Ishikawa (cell line): ENCODE data around the gene TXNDC2.

Experiments
- EP300 ChIP-seq: IDR thresholded peaks from 2 replicates; pipeline ENCODE4 v1.6.1; 2012; ENCODE audit warnings: borderline replicate concordance
- FOXM1 ChIP-seq: IDR thresholded peaks from 2 replicates; pipeline ENCODE4 v1.6.1; 2012; ENCODE audit warnings: low read depth, borderline replicate concordance
- MAX ChIP-seq: IDR thresholded peaks from 2 replicates; pipeline ENCODE4 v1.6.1; 2012
- NFIC ChIP-seq: IDR thresholded peaks from 2 replicates; pipeline ENCODE4 v1.6.1; 2012
- REST ChIP-seq: IDR thresholded peaks from 2 replicates; pipeline ENCODE4 v1.6.1; 2012; ENCODE audit warnings: low read depth, mild to moderate bottlenecking
- TAF1 ChIP-seq: IDR thresholded peaks from 2 replicates; pipeline ENCODE4 v1.6.1; 2012; ENCODE audit warnings: low read depth, mild to moderate bottlenecking
- TCF12 ChIP-seq: IDR thresholded peaks from 2 replicates; pipeline ENCODE4 v1.6.1; 2012; ENCODE audit warnings: low read depth
- USF1 ChIP-seq: IDR thresholded peaks from 2 replicates; pipeline ENCODE4 v1.6.1; 2012
- YY1 ChIP-seq: IDR thresholded peaks from 2 replicates; pipeline ENCODE4 v1.6.1; 2012; ENCODE audit warnings: low read depth
- ZBTB7A ChIP-seq: IDR thresholded peaks from 2 replicates; pipeline ENCODE4 v1.6.1; 2012; ENCODE audit warnings: low read depth

GRCh38 chr18:9869715-9870430 is 15.9 kb upstream of the TXNDC2 start:
- TF ChIP-seq USF1 (no peak), REST (no peak), NFIC (0 out of 2 replicates have a peak, but pooled peaks have one; percentile 10), TAF1 (no peak), EP300 (peak; percentile 49; the same call in 1 of the 2 replicates), FOXM1 (0 out of 2 replicates have a peak, but pooled peaks have one; percentile 20), YY1 (peak; percentile 25; the same call in 1 of the 2 replicates), MAX (no peak), ZBTB7A (no peak), TCF12 (peak; percentile 26; the same call in 1 of the 2 replicates)
